ENCODE data around the gene SLC22A23.

DNA sequence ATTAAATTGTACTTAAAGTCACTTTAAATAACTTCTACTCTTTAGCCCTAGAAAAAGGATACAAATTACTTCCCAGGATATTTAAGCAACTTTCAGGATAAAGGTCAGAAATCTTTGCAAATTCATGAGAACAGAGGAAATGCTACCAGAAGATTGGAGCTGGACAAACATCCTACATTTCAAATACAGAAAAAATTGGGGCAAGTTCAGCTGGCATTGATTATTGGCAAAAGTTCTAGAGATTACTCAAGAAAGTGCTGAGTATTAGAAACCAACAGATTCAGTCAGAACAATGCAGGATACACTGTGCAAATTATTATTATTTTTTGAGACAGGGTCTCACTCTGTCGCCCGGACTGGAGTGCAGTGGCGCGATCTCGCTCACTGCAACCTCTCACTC lies 6.0 kb downstream of the SLC22A23 start:
- TF ChIP-seq, protein P1, sequence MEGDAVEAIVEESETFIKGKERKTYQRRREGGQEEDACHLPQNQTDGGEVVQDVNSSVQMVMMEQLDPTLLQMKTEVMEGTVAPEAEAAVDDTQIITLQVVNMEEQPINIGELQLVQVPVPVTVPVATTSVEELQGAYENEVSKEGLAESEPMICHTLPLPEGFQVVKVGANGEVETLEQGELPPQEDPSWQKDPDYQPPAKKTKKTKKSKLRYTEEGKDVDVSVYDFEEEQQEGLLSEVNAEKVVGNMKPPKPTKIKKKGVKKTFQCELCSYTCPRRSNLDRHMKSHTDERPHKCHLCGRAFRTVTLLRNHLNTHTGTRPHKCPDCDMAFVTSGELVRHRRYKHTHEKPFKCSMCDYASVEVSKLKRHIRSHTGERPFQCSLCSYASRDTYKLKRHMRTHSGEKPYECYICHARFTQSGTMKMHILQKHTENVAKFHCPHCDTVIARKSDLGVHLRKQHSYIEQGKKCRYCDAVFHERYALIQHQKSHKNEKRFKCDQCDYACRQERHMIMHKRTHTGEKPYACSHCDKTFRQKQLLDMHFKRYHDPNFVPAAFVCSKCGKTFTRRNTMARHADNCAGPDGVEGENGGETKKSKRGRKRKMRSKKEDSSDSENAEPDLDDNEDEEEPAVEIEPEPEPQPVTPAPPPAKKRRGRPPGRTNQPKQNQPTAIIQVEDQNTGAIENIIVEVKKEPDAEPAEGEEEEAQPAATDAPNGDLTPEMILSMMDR (IDR thresholded peaks at IDR 0.05), result no peak
- TF ChIP-seq POLR2A (IDR thresholded peaks at IDR 0.05), result no peak
